ENCODE results near the gene SPNS1. TPM values are rescaled to one million over a fixed set of nuclear protein-coding genes. Genes with fewer than 3 reads are reported as not detected.
A peak's percentile ranks its signal among the peaks of the same experiment; 100 is the strongest.
"Not testable (repeated sequence)": the region's sequence is repeated elsewhere in the genome, so short reads cannot be mapped to it uniquely, and the experiment has no call there.

SPNS1 gene
- total RNA-seq, 8 experiments from 2014 or later, result 23.4 to 63.3 (median 32.6) TPM

GRCh38 chr16:28985211-28986041 lies 10.8 kb downstream of the SPNS1 start:
- 80 to 100% (median 90%) methylated on average over 1 to 6 of the region's 19 CpGs; no CpG with 5 or more reads in 5 of the 10 experiments for WGBS, 10 experiments
- peak in 3 of 8 experiments; percentile 4 to 15 (median 6) for ATAC-seq (replicated peaks in 6 of 8)
- no peak overlapping the region for H3K27ac ChIP-seq
- H3K4me3 ChIP-seq, result no peak overlapping the region
- in situ Hi-C loops (cut with MboI; ENCODE audit: low pct_unique_long_range_greater_than_20kb in 2 of 9, low sequenced_read_pairs in 9 of 9, unreplicated experiment in 9 of 9), result no loop called here
- H3K4me1 ChIP-seq (replicated peaks in 1 of 2), result no peaks in the 10 kb centered on the region

- in situ Hi-C loops (cut with MboI; ENCODE audit: low pct_unique_long_range_greater_than_20kb in 2 of 9, low sequenced_read_pairs in 9 of 9, unreplicated experiment in 9 of 9), result no loop called here
- no peak for ATAC-seq (replicated peaks in 6 of 8)
- WGBS, 10 experiments, result no CpG with 5 or more reads among the region's 9 CpGs
Measured at GRCh38 chr16:28986046-28986445, 11.5 kb downstream of the SPNS1 start.

GRCh38 chr16:28986492-28986891 lies 11.9 kb downstream of the SPNS1 start:
- Histone ChIP-seq H3K27ac (no peak overlapping the region), H3K4me1 (replicated peaks in 1 of 2) (no peaks in the 10 kb centered on the region), H3K4me3 (no peak overlapping the region)
- in situ Hi-C loops (cut with MboI; ENCODE audit: low pct_unique_long_range_greater_than_20kb in 2 of 9, low sequenced_read_pairs in 9 of 9, unreplicated experiment in 9 of 9), result no loop called here
- 94 to 100% (median 100%) methylated on average over 1 to 3 of the region's 13 CpGs; no CpG with 5 or more reads in 6 of the 10 experiments for WGBS, 10 experiments
- no peak for ATAC-seq (replicated peaks in 6 of 8)

More at GRCh38 chr16:28986046-28986445, 11.5 kb downstream of the SPNS1 start:
- Histone ChIP-seq H3K4me1 (replicated peaks in 1 of 2) (no peaks in the 10 kb centered on the region), H3K27ac (no peak overlapping the region), H3K4me3 (no peak overlapping the region)

GRCh38 chr16:28987170-28987853 lies 12.7 kb downstream of the SPNS1 start:
- no peak overlapping the region for H3K27ac ChIP-seq
- WGBS, 10 experiments, result 80 to 100% (median 93%) methylated on average over 1 to 4 of the region's 4 CpGs
- ATAC-seq (replicated peaks in 6 of 8), result no peak
- in situ Hi-C loops (cut with MboI; ENCODE audit: low pct_unique_long_range_greater_than_20kb in 2 of 9, low sequenced_read_pairs in 9 of 9, unreplicated experiment in 9 of 9), result no loop called here
- no peaks in the 10 kb centered on the region for H3K4me1 ChIP-seq (replicated peaks in 1 of 2)
- H3K4me3 ChIP-seq, result no peak overlapping the region

GRCh38 chr16:28989363-28989762 lies 14.8 kb downstream of the SPNS1 start:
- no peaks in the 10 kb centered on the region for H3K4me1 ChIP-seq (replicated peaks in 1 of 2)
- no peak overlapping the region for H3K27ac ChIP-seq
- ATAC-seq (replicated peaks in 6 of 8), result peak in 1 of 8 experiments; percentile 8
- 100% methylated on average over 1 of the region's 14 CpGs; no CpG with 5 or more reads in 8 of the 10 experiments for WGBS, 10 experiments
- in situ Hi-C loops (cut with MboI; ENCODE audit: low pct_unique_long_range_greater_than_20kb in 2 of 9, low sequenced_read_pairs in 9 of 9, unreplicated experiment in 9 of 9), result no loop called here
- H3K4me3 ChIP-seq, result no peak overlapping the region

- peak in 5 of 8 experiments; percentile 6 to 55 (median 11) for ATAC-seq (replicated peaks in 6 of 8)
- H3K27ac ChIP-seq, result no peak overlapping the region
- WGBS, 10 experiments, result 28 to 100% (median 65%) methylated on average over 1 to 6 of the region's 11 CpGs; no CpG with 5 or more reads in 1 of the 10 experiments
- no peaks in the 10 kb centered on the region for H3K4me1 ChIP-seq (replicated peaks in 1 of 2)
- H3K4me3 ChIP-seq, result no peak overlapping the region
- in situ Hi-C loops (cut with MboI; ENCODE audit: low pct_unique_long_range_greater_than_20kb in 2 of 9, low sequenced_read_pairs in 9 of 9, unreplicated experiment in 9 of 9), result no loop called here
Measured at GRCh38 chr16:28990375-28991040, 15.9 kb downstream of the SPNS1 start.

- Histone ChIP-seq H3K27ac (no peak overlapping the region), H3K4me3 (no peak overlapping the region), H3K4me1 (replicated peaks in 1 of 2) (no peaks in the 10 kb centered on the region)
- in situ Hi-C loops (cut with MboI; ENCODE audit: low pct_unique_long_range_greater_than_20kb in 2 of 9, low sequenced_read_pairs in 9 of 9, unreplicated experiment in 9 of 9), result no loop called here
- ATAC-seq (replicated peaks in 6 of 8), result no peak
- WGBS, 10 experiments, result 40 to 100% (median 77%) methylated on average over 1 to 3 of the region's 8 CpGs; no CpG with 5 or more reads in 4 of the 10 experiments
Measured at GRCh38 chr16:28991687-28992086, 17.1 kb downstream of the SPNS1 start.

- 80 to 97% (median 88%) methylated on average over 1 to 6 of the region's 10 CpGs; no CpG with 5 or more reads in 6 of the 10 experiments for WGBS, 10 experiments
- in situ Hi-C loops (cut with MboI; ENCODE audit: low pct_unique_long_range_greater_than_20kb in 2 of 9, low sequenced_read_pairs in 9 of 9, unreplicated experiment in 9 of 9), result no loop called here
- ATAC-seq (replicated peaks in 6 of 8), result no peak
Measured at GRCh38 chr16:28992496-28992895, 17.9 kb downstream of the SPNS1 start.

GRCh38 chr16:28998837-28999236 lies 24.3 kb downstream of the SPNS1 start:
- in situ Hi-C loops (cut with MboI; ENCODE audit: low pct_unique_long_range_greater_than_20kb in 2 of 9, low sequenced_read_pairs in 9 of 9, unreplicated experiment in 9 of 9), result no loop called here
- 31 to 100% (median 83%) methylated on average over 1 to 2 of the region's 3 CpGs; no CpG with 5 or more reads in 2 of the 10 experiments for WGBS, 10 experiments
- H3K4me3 ChIP-seq, result no peak overlapping the region
- H3K27ac ChIP-seq, result no peak overlapping the region
- ATAC-seq (replicated peaks in 6 of 8), result no peak
- no peaks in the 10 kb centered on the region for H3K4me1 ChIP-seq (replicated peaks in 1 of 2)

More at GRCh38 chr16:28992496-28992895, 17.9 kb downstream of the SPNS1 start:
- H3K4me3 ChIP-seq, result no peak overlapping the region
- H3K4me1 ChIP-seq (replicated peaks in 1 of 2), result no peaks in the 10 kb centered on the region
- H3K27ac ChIP-seq, result no peak overlapping the region

GRCh38 chr16:28999577-28999976 lies 25.0 kb downstream of the SPNS1 start:
- Histone ChIP-seq H3K4me1 (replicated peaks in 1 of 2) (no peaks in the 10 kb centered on the region), H3K27ac (no peak overlapping the region), H3K4me3 (no peak overlapping the region)
- WGBS, 10 experiments, result 45 to 100% (median 75%) methylated on average over 1 to 4 of the region's 4 CpGs; no CpG with 5 or more reads in 3 of the 10 experiments
- in situ Hi-C loops (cut with MboI; ENCODE audit: low pct_unique_long_range_greater_than_20kb in 2 of 9, low sequenced_read_pairs in 9 of 9, unreplicated experiment in 9 of 9), result no loop called here
- no peak for ATAC-seq (replicated peaks in 6 of 8)

- H3K4me1 ChIP-seq (replicated peaks in 1 of 2), result no peaks in the 10 kb centered on the region
- WGBS, 10 experiments, result 68 to 100% (median 92%) methylated on average over 1 to 2 of the region's 2 CpGs; no CpG with 5 or more reads in 2 of the 10 experiments
- ATAC-seq (replicated peaks in 6 of 8), result no peak
- H3K4me3 ChIP-seq, result no peak overlapping the region
- H3K27ac ChIP-seq, result no peak overlapping the region
- in situ Hi-C loops (cut with MboI; ENCODE audit: low pct_unique_long_range_greater_than_20kb in 2 of 9, low sequenced_read_pairs in 9 of 9, unreplicated experiment in 9 of 9), result no loop called here
Measured at GRCh38 chr16:29000019-29000418, 25.4 kb downstream of the SPNS1 start.

- H3K4me1 ChIP-seq (replicated peaks in 1 of 2); H3K4me3 ChIP-seq; ATAC-seq (replicated peaks in 6 of 8); in situ Hi-C loops (cut with MboI; ENCODE audit: low pct_unique_long_range_greater_than_20kb in 2 of 9, low sequenced_read_pairs in 9 of 9, unreplicated experiment in 9 of 9); H3K27ac ChIP-seq: not testable (repeated sequence)
- WGBS, 10 experiments, result 10 to 92% (median 46%) methylated on average over 1 to 8 of the region's 9 CpGs; no CpG with 5 or more reads in 3 of the 10 experiments
Measured at GRCh38 chr16:29004496-29005139, 30.0 kb downstream of the SPNS1 start.

Data from motor neuron (in vitro differentiated cells).